Measurements from ENCODE around the gene PGLYRP4.

PGLYRP4 gene

GRCh38 chr1:153389401-153389800 lies 40.8 kb upstream of the PGLYRP4 start:
- no peak overlapping the region for H3K4me3 ChIP-seq (ENCODE audit: low read length)
- DNase-seq (ENCODE audit: low read depth), result no peak
- TF ChIP-seq CTCF (conservative IDR thresholded peaks at IDR 0.05; ENCODE audit: low read length), result no peak

GRCh38 chr1:153387785-153388184 lies 39.1 kb upstream of the PGLYRP4 start:
- no peak for DNase-seq (ENCODE audit: low read depth)
- H3K4me3 ChIP-seq (ENCODE audit: low read length), result no peak overlapping the region
- TF ChIP-seq CTCF (conservative IDR thresholded peaks at IDR 0.05; ENCODE audit: low read length), result no peak

- TF ChIP-seq CTCF (conservative IDR thresholded peaks at IDR 0.05; ENCODE audit: low read length), result no peak
- no peak for DNase-seq (ENCODE audit: low read depth)
- H3K4me3 ChIP-seq (ENCODE audit: low read length), result no peak overlapping the region
Observed at GRCh38 chr1:153387001-153387400, 38.4 kb upstream of the PGLYRP4 start.

- no peak overlapping the region for H3K4me3 ChIP-seq (ENCODE audit: low read length)
- DNase-seq (ENCODE audit: low read depth), result no peak
- no peak for TF ChIP-seq CTCF (conservative IDR thresholded peaks at IDR 0.05; ENCODE audit: low read length)
Observed at GRCh38 chr1:153386500-153386901, 37.9 kb upstream of the PGLYRP4 start.

- H3K4me3 ChIP-seq (ENCODE audit: low read length), result no peak overlapping the region
- no peak for DNase-seq (ENCODE audit: low read depth)
- no peak for TF ChIP-seq CTCF (conservative IDR thresholded peaks at IDR 0.05; ENCODE audit: low read length)
Observed at GRCh38 chr1:153384958-153385580, 36.4 kb upstream of the PGLYRP4 start.

- TF ChIP-seq CTCF (conservative IDR thresholded peaks at IDR 0.05; ENCODE audit: low read length), result no peak
- DNase-seq (ENCODE audit: low read depth), result no peak
Observed at GRCh38 chr1:153380711-153381110, 32.1 kb upstream of the PGLYRP4 start.

GRCh38 chr1:153379591-153379990 lies 30.9 kb upstream of the PGLYRP4 start:
- H3K4me3 ChIP-seq (ENCODE audit: low read length), result no peak overlapping the region
- TF ChIP-seq CTCF (conservative IDR thresholded peaks at IDR 0.05; ENCODE audit: low read length), result no peak
- DNase-seq (ENCODE audit: low read depth), result no peak

More at GRCh38 chr1:153380711-153381110, 32.1 kb upstream of the PGLYRP4 start:
- no peak overlapping the region for H3K4me3 ChIP-seq (ENCODE audit: low read length)
